ENCODE results near the gene FMN2. TPM values are rescaled to one million over a fixed set of nuclear protein-coding genes. Genes with fewer than 3 reads are reported as not detected.

Gene FMN2
- total RNA-seq, 1 experiment from 2014 or later, result 0.59 TPM

DNA sequence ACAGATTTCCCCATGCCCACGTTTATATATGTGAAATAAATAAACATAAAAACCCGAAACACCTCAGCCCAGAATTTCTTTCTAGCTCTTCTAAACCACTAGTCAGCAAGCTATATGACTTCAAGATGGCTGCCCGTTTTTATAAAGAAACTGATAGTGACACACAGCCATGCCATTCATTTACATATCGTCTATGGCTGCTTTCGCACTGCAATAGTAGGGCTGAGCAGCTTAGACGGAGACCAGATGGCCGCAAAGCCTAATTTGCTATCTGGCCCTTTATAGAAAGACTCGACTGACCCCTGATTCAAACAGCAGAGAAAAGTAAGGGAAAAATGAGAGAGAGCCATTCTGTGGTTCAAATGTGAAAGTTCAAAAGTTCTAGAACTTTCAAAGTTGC, 45.7 kb upstream of the FMN2 start:
- Histone ChIP-seq H3K14ac (ENCODE audit: insufficient read depth, low read length) (no peak overlapping the region), H4K8ac (replicated peaks; ENCODE audit: insufficient read length, low read depth, low read length) (no peak overlapping the region), H3K4ac (ENCODE audit: low read depth, low read length) (no peak overlapping the region), H3K4me2 (ENCODE audit: insufficient read depth, insufficient read length, low read length) (no peak overlapping the region), H4K20me1 (ENCODE audit: control insufficient read depth, insufficient read depth, insufficient read length) (no peaks in the 10 kb centered on the region), H2BK15ac (ENCODE audit: low read depth, low read length) (no peak overlapping the region), H3K23me2 (ENCODE audit: insufficient read length, low read depth, low read length, poor library complexity, severe bottlenecking) (no peaks in the 10 kb centered on the region), H3T11ph (ENCODE audit: low read length) (no peak overlapping the region), H4K5ac (ENCODE audit: insufficient read length, low read depth, low read length) (no peak overlapping the region), H3K27me3 (ENCODE audit: insufficient read depth, low read length) (no peaks in the 10 kb centered on the region), H3K9me3 (ENCODE audit: control insufficient read depth, low read depth, low read length) (no peaks in the 10 kb centered on the region), H3K79me2 (ENCODE audit: insufficient read depth, low read length) (no peaks in the 10 kb centered on the region), H3K9ac (ENCODE audit: extremely low read depth, insufficient read length, low read length) (no peak overlapping the region), H2BK5ac (ENCODE audit: insufficient read length, low read length) (no peak overlapping the region), H3K56ac (ENCODE audit: insufficient read length, low read depth, low read length) (no peak overlapping the region), H2AK5ac (ENCODE audit: insufficient read length, low read length) (no peak overlapping the region), H2AFZ (ENCODE audit: low read length) (no peak overlapping the region), H3K4me1 (ENCODE audit: insufficient read depth, low read length) (no peaks in the 10 kb centered on the region), H2BK20ac (ENCODE audit: low read depth, low read length, poor library complexity, severe bottlenecking) (no peak overlapping the region), H3K23ac (ENCODE audit: insufficient read length, low read depth, low read length) (no peak overlapping the region), H2BK120ac (ENCODE audit: low read depth, low read length, poor library complexity, severe bottlenecking) (no peak overlapping the region), H3K27ac (ENCODE audit: insufficient read length, low read depth, low read length) (no peak overlapping the region), H4K91ac (ENCODE audit: insufficient read length, low read depth, low read length) (no peak overlapping the region), H3K18ac (ENCODE audit: insufficient read length, low read depth, low read length) (no peak overlapping the region), H3K79me1 (ENCODE audit: insufficient read depth, low read depth, low read length, poor library complexity, severe bottlenecking) (no peaks in the 10 kb centered on the region), H2BK12ac (ENCODE audit: insufficient read length, low read depth, low read length) (no peak overlapping the region)
- TF ChIP-seq, protein P1, sequence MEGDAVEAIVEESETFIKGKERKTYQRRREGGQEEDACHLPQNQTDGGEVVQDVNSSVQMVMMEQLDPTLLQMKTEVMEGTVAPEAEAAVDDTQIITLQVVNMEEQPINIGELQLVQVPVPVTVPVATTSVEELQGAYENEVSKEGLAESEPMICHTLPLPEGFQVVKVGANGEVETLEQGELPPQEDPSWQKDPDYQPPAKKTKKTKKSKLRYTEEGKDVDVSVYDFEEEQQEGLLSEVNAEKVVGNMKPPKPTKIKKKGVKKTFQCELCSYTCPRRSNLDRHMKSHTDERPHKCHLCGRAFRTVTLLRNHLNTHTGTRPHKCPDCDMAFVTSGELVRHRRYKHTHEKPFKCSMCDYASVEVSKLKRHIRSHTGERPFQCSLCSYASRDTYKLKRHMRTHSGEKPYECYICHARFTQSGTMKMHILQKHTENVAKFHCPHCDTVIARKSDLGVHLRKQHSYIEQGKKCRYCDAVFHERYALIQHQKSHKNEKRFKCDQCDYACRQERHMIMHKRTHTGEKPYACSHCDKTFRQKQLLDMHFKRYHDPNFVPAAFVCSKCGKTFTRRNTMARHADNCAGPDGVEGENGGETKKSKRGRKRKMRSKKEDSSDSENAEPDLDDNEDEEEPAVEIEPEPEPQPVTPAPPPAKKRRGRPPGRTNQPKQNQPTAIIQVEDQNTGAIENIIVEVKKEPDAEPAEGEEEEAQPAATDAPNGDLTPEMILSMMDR (conservative IDR thresholded peaks at IDR 0.05), result no peak
- no CpG with 5 or more reads among the region's 8 CpGs for WGBS (ENCODE audit: extremely low coverage, insufficient read length, low lambda C conversion rate)
- Mint-ChIP-seq H3K27me3 (ENCODE audit: low read depth) (no peaks in the 10 kb centered on the region), H3K9me3 (no peaks in the 10 kb centered on the region), H3K27ac (no peak overlapping the region), H3K4me1 (no peaks in the 10 kb centered on the region), H3K36me3 (ENCODE audit: insufficient read depth in 1 of 3, low read depth in 3 of 3) (no peaks in the 10 kb centered on the region), H3K4me3 (no peak overlapping the region)
- no peak for DNase-seq
